ENCODE measurements around the gene DYNC2H1.

DNA sequence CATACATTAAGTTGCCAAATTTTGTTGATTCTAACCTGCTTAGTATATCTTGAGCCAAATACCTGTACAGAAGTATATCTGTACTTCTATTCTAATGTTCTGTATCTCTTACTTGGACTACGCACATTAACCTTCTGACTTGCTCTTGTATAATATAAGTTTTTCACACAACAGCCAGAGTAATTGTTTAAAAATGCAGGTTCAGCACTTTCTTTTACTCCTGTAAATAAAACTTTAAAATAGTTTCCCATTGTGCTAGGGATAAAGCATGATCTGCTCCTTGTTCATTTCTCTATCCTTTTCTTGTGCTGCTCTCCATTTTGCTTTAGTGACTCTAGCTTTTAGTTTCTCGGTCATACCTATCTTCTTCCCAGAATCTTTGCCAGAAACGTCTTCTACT lies 48.3 kb downstream of the DYNC2H1 start:
- TF ChIP-seq, protein P1, sequence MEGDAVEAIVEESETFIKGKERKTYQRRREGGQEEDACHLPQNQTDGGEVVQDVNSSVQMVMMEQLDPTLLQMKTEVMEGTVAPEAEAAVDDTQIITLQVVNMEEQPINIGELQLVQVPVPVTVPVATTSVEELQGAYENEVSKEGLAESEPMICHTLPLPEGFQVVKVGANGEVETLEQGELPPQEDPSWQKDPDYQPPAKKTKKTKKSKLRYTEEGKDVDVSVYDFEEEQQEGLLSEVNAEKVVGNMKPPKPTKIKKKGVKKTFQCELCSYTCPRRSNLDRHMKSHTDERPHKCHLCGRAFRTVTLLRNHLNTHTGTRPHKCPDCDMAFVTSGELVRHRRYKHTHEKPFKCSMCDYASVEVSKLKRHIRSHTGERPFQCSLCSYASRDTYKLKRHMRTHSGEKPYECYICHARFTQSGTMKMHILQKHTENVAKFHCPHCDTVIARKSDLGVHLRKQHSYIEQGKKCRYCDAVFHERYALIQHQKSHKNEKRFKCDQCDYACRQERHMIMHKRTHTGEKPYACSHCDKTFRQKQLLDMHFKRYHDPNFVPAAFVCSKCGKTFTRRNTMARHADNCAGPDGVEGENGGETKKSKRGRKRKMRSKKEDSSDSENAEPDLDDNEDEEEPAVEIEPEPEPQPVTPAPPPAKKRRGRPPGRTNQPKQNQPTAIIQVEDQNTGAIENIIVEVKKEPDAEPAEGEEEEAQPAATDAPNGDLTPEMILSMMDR (IDR thresholded peaks at IDR 0.05; ENCODE audit: insufficient read depth, low read length), result no peak
- TF ChIP-seq, protein P2, sequence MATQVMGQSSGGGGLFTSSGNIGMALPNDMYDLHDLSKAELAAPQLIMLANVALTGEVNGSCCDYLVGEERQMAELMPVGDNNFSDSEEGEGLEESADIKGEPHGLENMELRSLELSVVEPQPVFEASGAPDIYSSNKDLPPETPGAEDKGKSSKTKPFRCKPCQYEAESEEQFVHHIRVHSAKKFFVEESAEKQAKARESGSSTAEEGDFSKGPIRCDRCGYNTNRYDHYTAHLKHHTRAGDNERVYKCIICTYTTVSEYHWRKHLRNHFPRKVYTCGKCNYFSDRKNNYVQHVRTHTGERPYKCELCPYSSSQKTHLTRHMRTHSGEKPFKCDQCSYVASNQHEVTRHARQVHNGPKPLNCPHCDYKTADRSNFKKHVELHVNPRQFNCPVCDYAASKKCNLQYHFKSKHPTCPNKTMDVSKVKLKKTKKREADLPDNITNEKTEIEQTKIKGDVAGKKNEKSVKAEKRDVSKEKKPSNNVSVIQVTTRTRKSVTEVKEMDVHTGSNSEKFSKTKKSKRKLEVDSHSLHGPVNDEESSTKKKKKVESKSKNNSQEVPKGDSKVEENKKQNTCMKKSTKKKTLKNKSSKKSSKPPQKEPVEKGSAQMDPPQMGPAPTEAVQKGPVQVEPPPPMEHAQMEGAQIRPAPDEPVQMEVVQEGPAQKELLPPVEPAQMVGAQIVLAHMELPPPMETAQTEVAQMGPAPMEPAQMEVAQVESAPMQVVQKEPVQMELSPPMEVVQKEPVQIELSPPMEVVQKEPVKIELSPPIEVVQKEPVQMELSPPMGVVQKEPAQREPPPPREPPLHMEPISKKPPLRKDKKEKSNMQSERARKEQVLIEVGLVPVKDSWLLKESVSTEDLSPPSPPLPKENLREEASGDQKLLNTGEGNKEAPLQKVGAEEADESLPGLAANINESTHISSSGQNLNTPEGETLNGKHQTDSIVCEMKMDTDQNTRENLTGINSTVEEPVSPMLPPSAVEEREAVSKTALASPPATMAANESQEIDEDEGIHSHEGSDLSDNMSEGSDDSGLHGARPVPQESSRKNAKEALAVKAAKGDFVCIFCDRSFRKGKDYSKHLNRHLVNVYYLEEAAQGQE (IDR thresholded peaks at IDR 0.05; ENCODE audit: insufficient replicate concordance, low read depth), result no peak
- TF ChIP-seq POLR2AphosphoS5 (IDR thresholded peaks at IDR 0.05; ENCODE audit: low read depth) (no peak), GABPA (IDR thresholded peaks at IDR 0.05; ENCODE audit: low read depth) (no peak)

Data from HL-60 (cell line).